GM19043 (cell line): ENCODE data around the gene ANO3.
"Not testable (repeated sequence)": the region's sequence is repeated elsewhere in the genome, so short reads cannot be mapped to it uniquely, and the experiment has no call there.

Experiments used
- ATAC-seq: cut with Tn5 transposase; IDR thresholded peaks from one replicate; pipeline ENCODE4 v1.9.1; 2021; ENCODE audit warnings: low read depth; ENCODE audit not compliant: unreplicated experiment

Gene ANO3

DNA sequence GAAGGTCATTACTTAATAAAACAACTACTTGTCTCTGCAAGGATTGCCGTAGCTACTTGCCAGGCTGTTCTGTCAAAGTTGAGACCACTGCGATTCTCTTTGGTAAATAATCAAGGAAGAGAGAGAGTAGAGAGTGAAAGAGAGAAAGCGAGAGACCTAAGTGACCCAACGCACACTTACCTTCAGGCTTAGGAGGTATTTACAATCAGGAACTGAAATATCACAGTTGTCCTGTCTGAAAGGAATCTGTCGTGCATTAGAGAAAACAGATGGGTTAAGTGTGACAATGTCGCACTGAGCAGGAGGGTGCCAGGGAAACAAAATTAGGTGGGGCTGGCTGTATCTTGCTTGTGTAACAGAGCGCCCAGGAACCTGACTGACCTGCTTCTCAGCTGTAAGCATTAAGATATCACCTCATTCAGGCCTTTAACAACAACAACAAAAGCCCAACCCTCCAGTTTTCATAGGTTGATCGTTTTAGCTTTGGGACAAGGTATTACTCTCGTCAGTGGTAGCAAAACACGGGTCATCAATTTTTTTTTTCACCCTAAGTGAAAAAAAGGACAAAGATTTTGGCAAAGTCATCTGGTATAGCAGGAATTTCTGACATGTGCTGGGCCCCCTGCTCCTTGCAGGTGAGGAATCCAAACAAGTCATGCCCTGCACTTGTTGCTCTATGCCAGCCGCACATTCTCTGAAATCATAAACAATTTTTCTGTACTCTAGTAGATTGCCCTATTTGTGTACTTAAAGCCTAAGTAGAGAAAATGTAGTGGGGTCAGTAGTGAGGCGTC lies 240.1 kb downstream of the ANO3 start, which contains the start of gene MUC15:
TSS of gene MUC15 (minus strand) at position 403 of the 794 bp plus-strand sequence. CDS start 5,169 bp downstream, outside the sequence.
- no peak for ATAC-seq

DNA sequence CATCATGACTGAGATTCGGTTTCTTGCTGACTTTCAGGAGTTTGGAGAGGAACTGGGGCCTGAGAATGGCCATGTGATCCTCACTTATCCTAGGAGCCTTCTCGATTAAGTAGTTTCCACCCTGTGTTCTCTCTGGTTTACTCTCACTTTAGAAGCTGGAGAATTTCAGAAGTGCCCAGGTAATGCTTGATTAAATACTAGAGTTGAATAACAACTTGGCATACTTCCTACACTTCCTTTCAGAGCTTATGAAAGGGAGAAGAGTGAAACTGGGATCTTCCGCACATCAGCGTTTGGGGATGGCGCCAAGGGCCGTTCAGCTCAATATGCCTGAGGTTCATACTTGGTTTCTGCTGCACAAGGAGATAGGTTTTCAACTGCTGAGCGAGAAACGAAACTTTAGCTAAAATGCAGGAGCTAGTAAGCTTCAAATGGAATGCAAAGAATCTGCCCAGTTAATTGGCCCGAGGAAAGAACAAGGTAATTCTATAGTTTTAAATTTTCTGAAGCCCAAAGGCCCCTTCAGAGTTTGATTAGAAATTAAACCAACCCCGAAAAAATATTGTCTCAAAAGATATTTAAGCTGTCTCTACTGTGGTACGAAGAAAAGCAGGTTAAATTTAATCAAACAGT lies 241.0 kb downstream of the ANO3 start:
- ATAC-seq: no peak

DNA sequence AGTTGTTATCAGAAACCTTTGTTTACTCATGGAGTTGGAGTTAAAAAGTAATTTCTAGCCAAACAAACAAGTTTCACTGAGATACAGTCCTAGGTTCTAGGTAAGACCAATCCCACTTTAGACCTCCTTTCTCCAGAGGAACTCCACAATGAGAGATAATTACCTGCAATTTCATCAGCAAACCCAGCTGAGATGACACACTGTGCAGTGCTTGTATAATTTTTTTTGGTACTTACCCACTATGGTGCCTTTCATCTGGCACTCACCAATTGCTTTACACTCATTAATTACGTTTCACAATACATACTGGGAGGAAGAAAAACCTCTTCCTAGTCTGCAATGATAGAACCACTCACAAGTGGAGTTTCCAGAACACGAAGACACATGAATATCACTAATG lies 242.0 kb downstream of the ANO3 start:
- ATAC-seq: no peak

DNA sequence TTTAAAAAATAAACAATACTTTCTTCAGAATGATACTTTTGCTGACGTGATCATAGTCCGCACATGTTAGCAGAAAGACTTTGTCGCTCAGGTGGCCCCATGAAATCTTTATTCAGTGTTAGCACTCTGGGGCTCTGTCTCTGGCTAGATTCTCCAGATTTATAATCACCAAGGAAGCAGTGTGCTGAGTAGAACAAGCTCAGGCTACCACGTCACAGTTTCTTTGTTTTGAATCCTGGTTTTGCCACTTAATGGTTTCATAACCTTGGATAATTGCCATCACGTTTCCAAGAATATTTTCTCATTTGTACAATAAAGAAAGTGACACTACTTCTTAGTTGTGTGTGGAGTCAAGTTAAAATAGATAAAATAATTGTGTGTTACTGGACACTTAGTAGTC lies 244.0 kb downstream of the ANO3 start:
- no peak for ATAC-seq

DNA sequence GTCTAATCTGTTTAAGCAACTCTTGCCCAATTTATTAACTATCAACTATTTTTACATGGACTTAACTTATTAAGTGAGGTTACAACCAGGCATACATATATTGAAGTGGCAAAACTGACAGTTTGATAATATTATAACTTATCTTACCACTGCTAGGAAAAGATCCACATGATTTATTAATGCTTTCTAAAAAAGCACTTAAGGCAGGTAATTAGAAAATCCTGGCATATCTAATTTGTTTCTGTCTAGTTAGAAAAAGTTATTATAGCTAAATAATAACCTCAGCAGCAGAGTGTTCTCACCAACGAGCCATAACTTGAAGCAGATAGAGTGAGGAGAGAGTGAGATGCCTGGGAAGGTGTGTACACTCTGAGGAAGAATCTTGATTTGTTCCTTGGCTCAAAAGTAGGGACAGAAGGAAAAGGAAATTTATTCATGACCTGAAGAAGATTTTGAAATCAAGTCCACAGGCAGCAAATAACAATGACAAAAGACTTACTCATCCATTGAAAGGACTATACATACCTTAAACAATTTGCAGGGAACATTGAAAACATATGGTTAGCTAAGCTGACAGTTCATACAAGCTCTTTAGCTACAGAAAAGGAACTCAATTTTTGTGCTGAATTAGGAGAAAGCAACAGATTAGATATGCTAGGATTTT lies 247.2 kb downstream of the ANO3 start:
- no peak for ATAC-seq

DNA sequence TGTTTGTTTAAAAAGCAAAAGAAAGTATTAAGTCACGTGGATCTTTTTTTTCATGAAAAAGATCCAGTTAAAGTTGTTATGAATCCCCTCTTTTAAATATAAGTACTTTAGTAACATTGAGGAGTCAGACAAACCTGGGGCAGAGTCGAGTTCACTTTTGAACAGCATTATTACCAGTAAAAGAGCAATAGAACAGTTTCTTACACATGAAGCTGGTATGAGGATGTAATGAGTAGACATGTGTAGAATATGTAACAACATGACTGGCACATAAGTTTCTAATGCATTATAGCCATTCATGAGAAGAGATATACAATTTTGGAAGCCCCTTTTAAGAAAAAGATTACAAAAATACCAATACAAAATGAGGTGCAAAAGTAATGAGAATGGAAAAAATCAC lies 247.8 kb downstream of the ANO3 start:
- no peak for ATAC-seq

DNA sequence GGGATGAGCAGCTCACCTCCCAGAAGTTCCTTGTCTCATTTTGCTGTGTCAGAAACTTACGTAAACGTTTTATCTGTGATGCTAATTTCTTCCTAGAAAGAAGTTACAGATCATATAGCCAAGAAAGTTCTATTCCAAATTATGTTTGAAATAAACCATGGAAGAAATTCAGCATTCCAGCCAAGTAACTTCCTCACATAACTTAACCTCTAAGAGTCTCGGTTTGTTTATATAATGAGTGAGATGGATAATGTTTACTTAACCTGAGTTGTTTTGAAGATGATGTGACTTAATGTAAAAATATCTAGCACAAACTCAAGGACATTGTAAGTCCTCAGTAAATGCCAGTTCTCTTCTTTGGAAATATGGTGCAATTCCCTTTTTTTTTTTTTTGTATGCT lies 249.0 kb downstream of the ANO3 start:
- no peak for ATAC-seq

DNA sequence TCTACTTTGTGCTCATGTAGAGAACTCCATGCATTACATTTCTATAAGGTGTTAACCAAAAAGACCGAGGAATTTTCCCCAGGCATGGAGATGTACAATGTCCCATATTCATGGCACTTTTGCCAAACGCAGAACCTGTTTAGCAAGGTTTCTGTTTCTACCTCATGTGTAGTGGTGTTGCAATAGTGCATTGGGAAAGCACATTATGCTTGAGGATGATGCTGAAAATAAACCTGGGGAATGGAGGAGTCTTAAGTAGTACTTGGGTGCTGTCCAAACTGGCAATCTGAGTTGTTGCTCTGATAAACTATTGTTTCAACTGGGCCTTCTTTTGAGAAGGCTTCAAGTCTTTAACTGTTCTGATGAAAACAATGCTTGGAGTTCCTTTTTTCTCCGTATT lies 251.6 kb downstream of the ANO3 start:
- ATAC-seq: no peak

DNA sequence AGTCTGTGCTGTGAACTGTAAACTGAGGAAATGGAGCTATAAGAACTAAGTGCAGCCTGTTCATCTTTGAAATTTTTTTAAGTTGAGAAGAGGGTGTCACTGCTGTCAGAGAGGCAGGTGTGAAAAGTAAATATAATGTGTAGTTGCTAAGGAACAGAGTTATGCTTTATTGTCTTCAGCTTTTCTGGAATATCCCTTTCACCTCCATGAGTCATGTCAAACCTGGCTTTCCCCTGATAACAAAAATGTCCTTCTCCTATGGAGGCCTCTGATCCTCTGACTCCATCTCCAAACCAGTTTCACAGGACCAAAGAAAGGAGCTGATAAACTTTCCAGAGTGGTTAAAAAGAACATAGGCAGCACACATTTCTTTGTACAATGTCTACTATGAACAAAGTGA lies 252.9 kb downstream of the ANO3 start:
- no peak for ATAC-seq

DNA sequence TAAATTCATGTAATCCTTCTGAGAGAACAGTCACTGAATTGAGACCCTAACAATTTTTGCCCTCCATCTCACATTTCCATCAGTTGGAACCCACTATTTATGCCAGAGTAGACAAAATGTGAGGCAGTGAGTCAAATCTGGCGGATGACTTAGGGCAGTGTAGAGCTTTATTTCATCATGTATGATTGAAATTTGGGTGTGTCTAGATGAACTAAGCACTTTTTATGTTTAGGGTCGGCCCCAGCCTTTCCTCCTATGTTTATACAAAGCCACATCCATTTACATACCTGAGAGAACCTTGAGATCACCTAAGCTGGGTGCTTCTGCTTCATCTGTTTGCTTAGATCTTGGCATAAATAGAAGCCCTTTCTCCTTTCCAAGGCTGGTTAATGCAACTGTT lies 255.1 kb downstream of the ANO3 start:
- no peak for ATAC-seq

DNA sequence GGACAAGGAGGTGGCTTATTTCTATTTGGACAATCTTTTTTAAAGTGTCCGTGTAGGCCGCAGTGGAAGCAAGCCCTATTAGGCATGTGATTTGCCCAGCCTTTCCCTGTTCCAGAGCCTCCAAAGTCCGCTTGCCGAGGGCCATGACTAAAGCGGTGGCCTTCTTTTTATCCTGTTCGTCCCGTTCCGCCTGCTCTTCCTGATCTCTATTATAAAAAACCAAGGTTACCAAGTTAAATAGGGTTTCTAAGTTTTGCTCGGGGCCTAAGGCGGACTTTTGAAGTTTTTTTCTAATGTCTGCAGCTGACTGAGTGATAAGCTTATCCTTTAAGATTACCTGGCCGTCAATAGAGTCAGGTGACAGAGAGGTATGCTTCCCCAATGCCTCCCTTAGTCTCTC lies 261.8 kb downstream of the ANO3 start:
- no peak for ATAC-seq

DNA sequence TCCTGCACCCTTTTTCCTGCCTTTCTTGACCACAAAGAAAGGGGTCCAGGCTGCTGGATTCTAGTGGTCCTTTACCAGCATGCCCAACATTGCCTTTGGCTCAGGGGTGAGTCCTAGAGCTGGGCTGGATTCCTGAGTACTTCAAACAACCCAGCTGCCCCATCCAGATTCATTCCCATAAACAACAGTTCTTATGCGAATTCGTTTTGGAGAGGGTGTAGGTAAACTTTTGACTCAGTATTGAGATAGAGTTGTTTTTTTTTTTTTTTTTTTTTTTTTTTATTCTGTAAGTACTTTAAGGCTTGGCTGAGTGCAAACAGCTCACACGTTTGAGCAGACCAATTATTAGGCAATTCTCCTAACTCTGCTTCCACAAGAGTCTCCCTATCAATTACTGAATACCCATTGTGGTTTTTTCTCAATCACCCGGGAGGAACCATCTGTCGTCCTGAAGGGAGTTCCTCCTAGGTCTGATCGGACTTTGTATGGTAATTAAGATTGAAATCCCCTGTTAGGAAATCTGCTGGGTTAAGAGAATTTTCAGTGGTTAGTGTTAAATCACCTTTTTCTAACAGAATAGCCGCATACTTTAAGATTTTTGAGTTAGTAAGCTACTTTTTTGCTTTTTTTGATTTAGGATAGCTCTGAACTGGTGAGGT lies 263.4 kb downstream of the ANO3 start:
- ATAC-seq: not testable (repeated sequence)

DNA sequence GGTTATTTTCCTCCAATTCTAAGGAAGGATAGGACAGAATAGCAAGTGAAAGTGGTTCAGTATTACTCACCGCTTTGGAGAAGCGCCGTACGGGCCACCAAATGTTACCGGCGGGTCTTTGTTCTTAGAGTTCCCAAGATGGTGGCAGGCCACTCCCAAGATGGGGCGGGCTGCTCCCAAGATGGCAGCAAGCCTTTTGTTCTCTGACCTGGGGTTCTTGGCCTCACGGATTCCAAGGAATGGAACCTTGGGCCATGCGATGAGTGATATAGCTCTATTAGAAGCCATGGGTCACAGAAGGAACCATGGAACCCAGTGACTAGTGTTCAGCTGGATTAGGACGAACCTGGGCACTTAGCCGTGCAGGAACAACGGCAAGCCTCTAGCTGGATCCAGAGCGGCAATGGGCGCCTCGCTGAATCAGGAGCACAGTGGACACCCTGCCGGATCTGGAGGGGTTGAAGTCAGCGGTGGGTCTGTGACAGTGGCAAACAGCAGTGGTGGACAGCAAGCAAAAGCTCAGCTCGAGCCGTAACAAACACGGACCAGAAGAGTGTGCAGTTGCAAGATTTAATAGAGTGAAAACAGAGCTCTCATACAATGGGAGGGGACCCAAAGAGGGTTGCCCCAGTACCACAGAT lies 265.2 kb downstream of the ANO3 start:
- ATAC-seq: not testable (repeated sequence)

DNA sequence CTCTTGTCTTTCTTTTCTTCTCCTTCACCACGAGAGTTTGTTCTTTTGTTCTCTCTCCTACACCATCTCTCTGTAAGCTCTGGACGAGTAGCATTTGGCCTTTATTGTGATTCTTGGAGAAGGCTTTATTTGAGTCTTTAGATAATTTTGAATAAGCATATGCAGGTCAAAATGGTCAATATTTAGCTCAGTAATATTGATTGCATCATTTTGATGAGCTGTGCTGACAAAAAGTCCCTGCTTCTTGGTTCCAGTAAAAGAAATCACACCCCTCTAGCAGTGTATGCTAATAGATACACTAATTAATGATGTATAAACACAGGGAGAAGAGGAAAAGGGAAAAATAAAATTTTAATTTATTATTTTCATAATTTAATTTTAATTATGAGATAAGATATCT lies 266.0 kb downstream of the ANO3 start:
- ATAC-seq: no peak

DNA sequence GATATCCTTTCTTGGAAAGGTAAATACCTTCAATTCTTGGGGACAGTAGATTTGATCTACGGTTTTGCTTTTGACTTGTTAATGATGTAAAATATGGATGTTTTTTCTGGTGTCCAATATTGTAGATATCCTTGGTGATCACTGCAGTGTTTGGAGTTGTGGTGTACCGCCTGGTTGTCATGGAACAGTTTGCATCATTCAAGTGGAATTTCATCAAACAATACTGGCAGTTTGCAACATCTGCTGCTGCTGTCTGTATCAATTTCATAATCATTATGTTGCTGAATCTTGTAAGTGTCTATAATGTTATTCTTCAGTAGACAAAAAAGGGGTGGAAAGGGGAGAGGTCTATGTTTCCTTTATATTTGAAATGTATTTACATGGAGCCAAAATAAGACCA lies 267.5 kb downstream of the ANO3 start:
- ATAC-seq: no peak

DNA sequence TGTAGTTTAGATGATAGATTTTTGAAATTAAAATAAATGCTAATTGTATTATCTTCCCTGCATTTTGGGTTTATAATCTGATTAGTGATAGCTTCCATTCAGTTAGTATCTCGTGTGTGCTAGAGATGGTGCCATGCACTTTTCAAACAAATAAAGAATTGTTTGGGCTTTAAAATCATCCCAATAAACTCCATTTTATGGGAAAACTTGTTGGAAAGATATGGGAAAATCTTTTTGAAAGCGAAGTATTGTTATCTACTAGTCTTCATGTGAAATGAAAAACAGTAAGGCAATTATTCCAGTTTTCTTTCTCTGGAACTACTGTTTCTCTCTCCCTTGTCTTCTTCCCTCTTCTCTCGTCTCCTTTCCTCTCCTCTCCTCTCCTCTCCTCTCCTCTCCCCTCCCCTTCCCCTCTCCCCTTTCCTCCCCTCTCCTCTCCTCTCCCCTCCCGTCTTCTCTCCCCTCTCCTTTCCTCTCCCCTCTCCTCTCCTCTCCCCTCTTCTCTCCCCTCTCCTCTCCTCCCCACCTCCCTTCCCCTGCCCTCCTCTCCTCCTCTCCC lies 268.0 kb downstream of the ANO3 start:
- no peak for ATAC-seq

DNA sequence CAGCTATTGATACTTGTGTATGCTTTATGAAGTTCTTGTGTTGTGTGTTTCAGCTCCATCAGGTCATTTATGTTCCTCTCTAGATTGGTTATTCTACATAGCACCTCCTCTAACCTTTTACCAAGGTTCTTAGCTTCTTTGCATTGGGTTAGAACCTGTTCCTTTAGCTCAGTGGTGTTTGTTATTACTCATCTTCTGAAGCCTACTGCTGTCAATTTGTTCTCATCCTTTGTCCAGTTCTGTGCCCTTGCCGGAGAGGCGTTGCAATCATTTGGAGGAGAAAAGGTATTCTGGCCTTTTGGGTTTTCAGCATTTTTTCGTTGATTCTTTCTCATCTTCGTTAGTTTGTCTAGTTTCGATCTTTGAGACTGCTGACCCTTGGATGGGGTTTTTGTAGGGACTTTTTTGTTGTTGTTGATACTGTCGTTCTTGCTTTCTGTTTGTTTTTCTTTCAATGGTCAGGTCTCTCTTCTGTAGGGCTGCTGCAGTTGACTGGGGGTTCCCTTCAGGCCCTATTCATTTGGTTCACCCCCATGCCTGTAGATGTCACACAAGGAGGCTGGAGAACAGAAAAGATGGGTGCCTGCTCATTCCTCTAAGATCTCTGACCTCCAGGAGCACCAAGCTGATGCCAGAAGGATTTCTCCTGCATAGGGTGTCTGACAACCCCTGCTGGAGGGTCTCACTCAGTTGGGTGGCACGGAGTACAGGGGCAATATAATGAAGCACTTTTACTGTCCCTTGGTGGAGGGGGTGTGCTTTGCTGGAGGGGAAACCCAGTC lies 276.0 kb downstream of the ANO3 start:
- ATAC-seq: no peak

DNA sequence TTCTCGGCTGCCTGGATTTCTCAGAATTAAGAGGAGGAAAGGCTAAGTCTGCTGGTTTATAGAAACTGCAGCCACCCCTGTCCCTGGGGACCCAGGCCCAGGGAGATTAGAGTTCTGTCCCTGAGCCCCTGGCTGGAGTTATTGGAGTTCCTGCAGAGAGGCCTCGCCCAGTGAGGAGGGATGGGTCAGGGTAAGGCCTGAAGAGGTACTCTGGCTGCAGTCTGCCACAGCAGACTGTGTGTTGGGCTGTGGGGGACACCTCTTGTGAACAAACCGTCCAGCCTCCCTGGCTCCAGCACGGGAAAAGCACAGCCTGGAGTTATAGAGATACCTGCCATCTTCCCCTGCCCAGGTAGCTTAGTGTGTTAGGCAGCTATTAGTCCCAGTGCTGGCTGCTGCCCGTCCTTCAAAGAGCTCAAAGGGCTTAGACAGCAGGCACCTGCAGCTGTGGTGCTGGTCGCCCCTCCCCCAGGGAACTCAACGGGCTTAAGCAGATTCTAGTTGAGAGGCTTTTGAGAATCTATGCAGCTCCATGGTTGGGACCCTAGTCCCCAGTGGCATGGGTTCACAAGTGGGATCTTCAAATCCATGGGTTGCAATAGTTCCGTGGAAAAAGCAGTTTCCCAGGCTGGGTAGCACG lies 276.7 kb downstream of the ANO3 start:
- ATAC-seq: no peak

DNA sequence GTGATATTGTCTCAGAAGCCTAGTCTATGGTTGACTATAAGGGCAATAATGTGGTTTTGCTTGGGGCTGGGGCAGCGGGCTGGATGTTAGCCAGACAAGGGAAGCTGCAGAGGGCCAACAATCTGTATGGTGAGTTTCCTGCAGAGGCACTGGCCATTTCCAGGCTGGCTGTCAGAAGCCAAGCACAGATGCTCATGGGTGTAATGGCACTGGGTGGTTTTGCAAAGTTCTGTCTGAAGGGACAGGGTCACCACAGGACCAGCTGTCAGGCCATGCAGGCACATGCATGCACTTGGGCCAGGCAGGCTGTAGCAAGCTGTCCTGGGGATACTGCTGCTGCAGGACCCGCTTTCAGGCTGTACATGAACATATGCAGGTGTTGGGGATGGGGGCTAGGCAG lies 281.8 kb downstream of the ANO3 start:
- ATAC-seq: no peak
